Measurements from ENCODE around the gene TRIM46. TPM values are rescaled to one million over a fixed set of nuclear protein-coding genes. Genes with fewer than 3 reads are reported as not detected.
"Not testable (repeated sequence)": the region's sequence is repeated elsewhere in the genome, so short reads cannot be mapped to it uniquely, and the experiment has no call there.

TRIM46 gene
- total RNA-seq, 1 experiment from 2014 or later = 3.1 TPM

DNA sequence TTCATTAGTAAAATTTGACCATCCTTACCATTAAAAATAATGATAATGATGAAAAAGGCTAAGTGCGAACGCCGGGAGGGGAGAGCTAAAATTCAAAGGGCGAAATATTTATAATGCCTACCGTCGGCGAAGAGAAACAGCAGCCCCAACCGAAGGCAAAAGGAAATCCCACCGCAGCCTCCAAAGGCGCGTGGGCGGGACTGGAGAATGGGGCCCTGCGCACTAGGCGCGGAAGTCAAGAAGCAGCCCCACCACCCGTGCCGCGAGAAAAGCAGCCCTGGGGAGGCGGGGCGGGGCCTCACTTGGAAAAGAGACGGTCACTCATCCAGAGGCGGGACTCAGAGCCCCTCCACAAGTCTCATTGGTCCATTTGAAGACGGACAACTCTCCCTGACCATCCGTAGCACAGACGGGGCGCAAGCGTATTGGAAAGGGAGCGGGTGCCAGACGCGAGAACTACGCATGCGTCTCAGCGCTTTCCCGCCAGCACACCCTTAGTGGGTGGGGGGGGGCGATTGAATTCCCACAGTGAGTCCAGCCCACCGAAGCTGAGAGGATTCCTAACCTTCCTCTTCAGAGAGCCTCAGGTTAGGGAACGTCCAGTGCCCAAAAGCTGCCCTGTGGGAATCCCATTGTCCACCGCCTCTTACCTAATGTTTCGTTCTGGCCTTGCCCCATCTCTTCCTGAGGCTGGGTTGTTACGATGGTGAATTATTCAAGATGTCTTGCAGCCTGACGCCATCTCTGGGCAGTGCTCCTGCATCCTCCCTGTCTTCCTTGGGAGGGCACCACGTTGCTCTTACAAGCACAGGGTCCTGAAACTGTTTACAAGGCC is 53.8 kb downstream of the TRIM46 start:
- DNase-seq (ENCODE audit: low read depth) = peak; percentile 99

DNA sequence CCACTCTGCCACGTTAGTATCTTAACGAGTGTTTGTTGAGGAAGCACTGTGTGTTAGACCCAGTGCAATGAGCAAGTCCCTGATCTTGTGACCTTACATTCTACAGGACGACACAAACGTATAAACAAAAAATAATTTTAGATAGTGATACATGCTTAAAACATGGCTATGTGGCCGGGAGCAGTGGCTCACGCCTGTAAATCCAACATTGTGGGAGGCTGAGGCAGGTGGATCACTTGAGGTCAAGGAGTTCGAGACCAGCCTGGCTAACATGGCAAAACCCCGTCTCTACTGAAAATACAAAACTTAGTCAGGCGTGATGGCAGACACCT is 54.4 kb downstream of the TRIM46 start:
- no peak for DNase-seq (ENCODE audit: low read depth)

DNA sequence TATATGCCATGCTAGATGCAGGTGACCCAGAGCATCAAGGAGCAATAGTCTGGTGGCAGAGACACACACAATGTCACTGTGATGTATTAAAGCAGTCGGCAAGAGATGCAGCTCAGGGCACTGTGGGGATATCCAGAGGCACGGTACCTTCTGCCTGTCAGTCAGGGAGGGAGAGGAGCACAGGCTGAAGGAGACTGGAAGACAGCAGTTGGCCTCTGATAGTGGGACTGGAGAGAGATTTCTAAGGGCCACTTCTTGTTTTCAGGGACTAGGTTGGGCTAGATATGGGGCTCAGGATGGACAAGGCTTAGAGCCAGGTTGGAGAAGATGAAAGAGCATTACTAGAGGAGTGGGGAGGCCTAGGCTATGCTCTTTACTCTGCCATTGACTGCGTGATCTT is 57.7 kb downstream of the TRIM46 start:
- not testable (repeated sequence) for DNase-seq (ENCODE audit: low read depth)

DNA sequence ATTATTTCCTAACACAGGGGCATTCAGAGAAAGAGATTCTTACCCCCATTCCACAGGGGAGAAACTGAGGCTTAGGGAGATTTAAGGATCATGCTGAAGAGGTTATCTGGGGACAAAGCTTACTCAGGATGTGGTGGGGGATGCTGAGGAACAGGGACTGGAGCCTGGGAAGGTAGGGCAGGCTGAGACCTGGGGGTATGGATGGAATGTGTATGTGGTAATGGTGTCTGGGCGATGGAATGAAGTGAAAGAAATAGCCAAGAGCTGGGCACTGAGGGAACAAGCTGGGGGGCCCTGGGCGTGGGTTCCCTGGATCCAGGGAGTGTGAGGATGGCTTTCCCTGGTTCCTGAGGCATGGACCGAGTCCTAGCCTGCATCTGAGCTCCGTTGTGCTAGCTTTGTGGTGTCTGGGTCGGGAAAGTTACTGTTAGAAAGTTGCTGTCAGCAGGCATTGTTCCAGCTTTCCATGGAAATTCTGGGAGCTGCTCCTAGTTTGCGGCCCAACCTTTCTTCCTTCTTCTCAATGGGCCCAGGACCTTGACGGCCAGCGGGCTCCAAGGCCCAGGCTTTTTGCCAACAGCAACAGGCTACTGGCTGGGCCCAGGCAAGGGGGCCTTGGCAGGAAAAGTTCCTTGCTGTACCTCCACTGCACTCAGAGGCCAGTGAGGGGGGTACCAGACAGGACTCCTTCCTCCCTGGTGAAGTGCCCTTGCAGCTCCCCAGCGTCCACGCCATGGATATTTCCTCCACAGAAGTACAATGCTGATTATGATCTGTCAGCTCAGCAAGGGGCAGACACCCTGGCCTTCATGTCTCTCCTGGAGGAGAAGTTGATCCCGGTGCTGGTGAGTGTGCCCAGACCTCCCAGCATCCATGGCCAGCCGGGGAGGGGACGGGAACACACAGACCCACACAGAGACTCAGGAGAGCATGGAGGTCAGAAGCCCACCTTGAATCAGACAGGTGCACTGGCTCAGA is 58.6 kb downstream of the TRIM46 start:
- peak; percentile 58 for DNase-seq (ENCODE audit: low read depth)

DNA sequence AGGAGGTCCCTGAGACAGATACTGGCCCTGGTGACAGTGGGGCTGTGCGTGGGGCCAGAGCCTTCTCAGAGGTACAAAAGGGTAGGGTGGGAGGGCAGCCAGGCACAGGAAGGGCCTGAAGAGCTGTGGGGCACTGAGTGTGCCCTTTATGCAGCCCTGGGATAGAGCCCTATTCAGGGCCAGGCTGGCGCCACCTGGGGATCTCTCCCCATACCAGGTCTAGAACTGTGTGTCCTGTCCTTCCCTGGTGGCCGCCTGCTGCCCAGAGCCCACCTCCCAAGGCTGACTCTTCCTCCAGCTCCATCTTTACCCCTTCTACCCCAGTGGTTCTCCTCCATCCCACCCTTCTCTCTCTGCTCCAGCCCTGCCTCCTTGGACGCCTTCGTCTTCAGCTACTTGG is 59.9 kb downstream of the TRIM46 start:
- not testable (repeated sequence) for DNase-seq (ENCODE audit: low read depth)

Other genes with a start within 250 kb of the TRIM46 start
- 5.5 and 6.2 TPM in 2 replicates for gene PMVK, start 237.1 kb upstream of the TRIM46 start, total RNA-seq (2014; rRNA removed; shearing (Covaris generic))
- 66.7 and 97.9 TPM in 2 replicates for gene PBXIP1, start 217.8 kb upstream of the TRIM46 start, total RNA-seq (2014; rRNA removed; shearing (Covaris generic))
- gene PYGO2, start 212.1 kb upstream of the TRIM46 start, total RNA-seq (2014; rRNA removed; shearing (Covaris generic)) = 27.5 and 41.7 TPM in 2 replicates
- 64.4 and 84.5 TPM in 2 replicates for gene SHC1, start 203.1 kb upstream of the TRIM46 start, total RNA-seq (2014; rRNA removed; shearing (Covaris generic))
- gene CKS1B, start 199.2 kb upstream of the TRIM46 start, total RNA-seq (2014; rRNA removed; shearing (Covaris generic)) = 338 TPM in 2 replicates
- gene FLAD1, start 190.5 kb upstream of the TRIM46 start, total RNA-seq (2014; rRNA removed; shearing (Covaris generic)) = 32.2 and 44.4 TPM in 2 replicates
- gene LENEP, start 180.3 kb upstream of the TRIM46 start, total RNA-seq (2014; rRNA removed; shearing (Covaris generic)) = not detected in 2 replicates
- gene ZBTB7B, start 171.0 kb upstream of the TRIM46 start, total RNA-seq (2014; rRNA removed; shearing (Covaris generic)) = 20.7 and 37.5 TPM in 2 replicates
- gene DCST2, start 140.1 kb upstream of the TRIM46 start, total RNA-seq (2014; rRNA removed; shearing (Covaris generic)) = not detected in 2 replicates
- gene DCST1, start 140.0 kb upstream of the TRIM46 start, total RNA-seq (2014; rRNA removed; shearing (Covaris generic)) = not detected in 2 replicates
- gene ADAM15, start 122.5 kb upstream of the TRIM46 start, total RNA-seq (2014; rRNA removed; shearing (Covaris generic)) = 74.5 and 90.0 TPM in 2 replicates
- 22.8 and 36.2 TPM in 2 replicates for gene EFNA4, start 110.1 kb upstream of the TRIM46 start, total RNA-seq (2014; rRNA removed; shearing (Covaris generic))
- 0.59 and 2.9 TPM in 2 replicates for gene EFNA3, start 95.0 kb upstream of the TRIM46 start, total RNA-seq (2014; rRNA removed; shearing (Covaris generic))
- 15.1 and 17.9 TPM in 2 replicates for gene EFNA1, start 46.0 kb upstream of the TRIM46 start, total RNA-seq (2014; rRNA removed; shearing (Covaris generic))
- 55.7 and 62.9 TPM in 2 replicates for gene SLC50A1, start 38.0 kb upstream of the TRIM46 start, total RNA-seq (2014; rRNA removed; shearing (Covaris generic))
- 88.4 and 175 TPM in 2 replicates for gene DPM3, start 33.3 kb upstream of the TRIM46 start, total RNA-seq (2014; rRNA removed; shearing (Covaris generic))
- gene KRTCAP2, start 545 bp upstream of the TRIM46 start, total RNA-seq (2014; rRNA removed; shearing (Covaris generic)) = 209 and 323 TPM in 2 replicates
- 10.0 and 12.7 TPM in 2 replicates for gene THBS3, start 34.0 kb downstream of the TRIM46 start, total RNA-seq (2014; rRNA removed; shearing (Covaris generic))
- 92.8 and 95.2 TPM in 2 replicates for gene MTX1, start 34.8 kb downstream of the TRIM46 start, total RNA-seq (2014; rRNA removed; shearing (Covaris generic))
- gene ENTREP3, start 81.6 kb downstream of the TRIM46 start, total RNA-seq (2014; rRNA removed; shearing (Covaris generic)) = 5.9 and 8.1 TPM in 2 replicates
- 125 and 133 TPM in 2 replicates for gene SCAMP3, start 88.5 kb downstream of the TRIM46 start, total RNA-seq (2014; rRNA removed; shearing (Covaris generic))
- 15.1 and 15.8 TPM in 2 replicates for gene CLK2, start 99.7 kb downstream of the TRIM46 start, total RNA-seq (2014; rRNA removed; shearing (Covaris generic))
- 0.66 and 1.7 TPM in 2 replicates for gene HCN3, start 103.6 kb downstream of the TRIM46 start, total RNA-seq (2014; rRNA removed; shearing (Covaris generic))
- gene PKLR, start 127.6 kb downstream of the TRIM46 start, total RNA-seq (2014; rRNA removed; shearing (Covaris generic)) = not detected in 2 replicates
- gene FDPS, start 135.0 kb downstream of the TRIM46 start, total RNA-seq (2014; rRNA removed; shearing (Covaris generic)) = 203 and 262 TPM in 2 replicates
- 49.0 and 52.9 TPM in 2 replicates for gene RUSC1, start 147.0 kb downstream of the TRIM46 start, total RNA-seq (2014; rRNA removed; shearing (Covaris generic))